Brain microvascular endothelial cell (primary cell): Measurements from ENCODE around the gene FRMPD2.
A peak's percentile ranks its signal among the peaks of the same experiment; 100 is the strongest.

ENCODE experiments used
- DNase-seq: peaks from one replicate; pipeline ENCODE4 v3.0.0-alpha.2; 2020
- H3K27ac ChIP-seq: fragments of 250-450 bp; sonication (Bioruptor Pico); 2 replicates; pipeline ENCODE4 v1.5.1; 2020; ENCODE audit warnings: mild to moderate bottlenecking, moderate library complexity
- H3K27me3 ChIP-seq: fragments of 250-450 bp; sonication (Bioruptor Pico); replicated peaks from 2 replicates; pipeline ENCODE4 v1.5.1; 2020; ENCODE audit warnings: mild to moderate bottlenecking
- H3K36me3 ChIP-seq: fragments of 250-450 bp; sonication (Bioruptor Pico); replicated peaks from 2 replicates; pipeline ENCODE4 v1.5.1; 2020; ENCODE audit warnings: mild to moderate bottlenecking
- H3K4me3 ChIP-seq: 2 replicates; pipeline ENCODE4 v1.5.1; 2011; ENCODE audit warnings: low read depth, mild to moderate bottlenecking, control low read depth, low read length, moderate library complexity
- CTCF ChIP-seq: IDR thresholded peaks from 2 replicates; pipeline ENCODE4 v1.5.1; 2011; ENCODE audit warnings: low read depth, mild to moderate bottlenecking, moderate library complexity, low read length, control low read depth, inconsistent platforms; ENCODE audit errors: missing control alignments
- in situ Hi-C: cut with HindIII; loops from 2 replicates; pipeline ENCODE4 v1.10.0; 2017; ENCODE audit warnings: low sequenced_read_pairs, low pct_ligation_motif_present

FRMPD2 gene

GRCh38 chr10:48309711-48310226, 35.3 kb upstream of the FRMPD2 start:
- DNase-seq, result no peak
- in situ Hi-C loops, result no loop called here
- H3K4me3 ChIP-seq, result no peak overlapping the region
- no peak for TF ChIP-seq CTCF
- no peaks in the 10 kb centered on the region for H3K27me3 ChIP-seq
- no peaks in the 10 kb centered on the region for H3K36me3 ChIP-seq
- H3K27ac ChIP-seq, result peak overlapping the region; percentile 28

- peak overlapping the region; percentile 75 for H3K4me3 ChIP-seq
- no peak for TF ChIP-seq CTCF
- H3K27me3 ChIP-seq, result no peaks in the 10 kb centered on the region
- DNase-seq, result no peak
- H3K27ac ChIP-seq, result peak overlapping the region; percentile 96
- in situ Hi-C loops, result no loop called here
- H3K36me3 ChIP-seq, result no peaks in the 10 kb centered on the region
These were observed 33.2 kb upstream of the FRMPD2 start for GRCh38 chr10:48307711-48308018.

GRCh38 chr10:48306870-48307710, 32.6 kb upstream of the FRMPD2 start:
- in situ Hi-C loops, result no loop called here
- peak overlapping the region; percentile 96 for H3K27ac ChIP-seq
- H3K36me3 ChIP-seq, result no peaks in the 10 kb centered on the region
- H3K27me3 ChIP-seq, result no peaks in the 10 kb centered on the region
- H3K4me3 ChIP-seq, result peak overlapping the region; percentile 75
- no peak for TF ChIP-seq CTCF
- peak; percentile 22 for DNase-seq

GRCh38 chr10:48306265-48306869, 31.9 kb upstream of the FRMPD2 start, which contains the start of gene MAPK8:
TSS of gene MAPK8 (plus strand) at chr10:48306677. CDS start at chr10:48401661, 94,984 bp downstream.
- TF ChIP-seq CTCF, result no peak
- Histone ChIP-seq H3K27me3 (no peaks in the 10 kb centered on the region), H3K4me3 (peak within 1 kb of the TSS; percentile 75), H3K27ac (peak within 1 kb of the TSS; percentile 96), H3K36me3 (no peaks in the 10 kb centered on the region)
- peak; percentile 71 for DNase-seq
- in situ Hi-C loops, result no loop called here

GRCh38 chr10:48305905-48306264, 31.4 kb upstream of the FRMPD2 start:
- Histone ChIP-seq H3K36me3 (no peaks in the 10 kb centered on the region), H3K4me3 (peak overlapping the region; percentile 50), H3K27ac (no peak overlapping the region), H3K27me3 (no peaks in the 10 kb centered on the region)
- DNase-seq, result no peak
- in situ Hi-C loops, result no loop called here
- TF ChIP-seq CTCF, result no peak
